T-helper 1 cell treated with Interleukin-12 subunit alpha and Interleukin-12 subunit beta and Interleukin-4 antibody, amounts not matched to agents 30 μg/mL and 1 μg/mL, for 36 hours (primary cell): ENCODE data around the gene ASXL3.

Experiments
- H3K27ac Mint-ChIP-seq: one replicate; pipeline ENCODE4 v1.8.0; 2021; ENCODE audit warnings: mild to moderate bottlenecking, mixed read lengths
- H3K27me3 Mint-ChIP-seq: one replicate; pipeline ENCODE4 v1.8.0; 2021; ENCODE audit warnings: low read depth, mixed read lengths
- H3K36me3 Mint-ChIP-seq: one replicate; pipeline ENCODE4 v1.8.0; 2021; ENCODE audit warnings: low read depth, mixed read lengths
- H3K4me1 Mint-ChIP-seq: one replicate; pipeline ENCODE4 v1.8.0; 2021; ENCODE audit warnings: low read depth, mixed read lengths
- H3K4me3 Mint-ChIP-seq: one replicate; pipeline ENCODE4 v1.8.0; 2021; ENCODE audit warnings: mild to moderate bottlenecking, moderate library complexity, mixed read lengths
- H3K9me3 Mint-ChIP-seq: one replicate; pipeline ENCODE4 v1.8.0; 2021; ENCODE audit warnings: mixed read lengths

Gene ASXL3

DNA sequence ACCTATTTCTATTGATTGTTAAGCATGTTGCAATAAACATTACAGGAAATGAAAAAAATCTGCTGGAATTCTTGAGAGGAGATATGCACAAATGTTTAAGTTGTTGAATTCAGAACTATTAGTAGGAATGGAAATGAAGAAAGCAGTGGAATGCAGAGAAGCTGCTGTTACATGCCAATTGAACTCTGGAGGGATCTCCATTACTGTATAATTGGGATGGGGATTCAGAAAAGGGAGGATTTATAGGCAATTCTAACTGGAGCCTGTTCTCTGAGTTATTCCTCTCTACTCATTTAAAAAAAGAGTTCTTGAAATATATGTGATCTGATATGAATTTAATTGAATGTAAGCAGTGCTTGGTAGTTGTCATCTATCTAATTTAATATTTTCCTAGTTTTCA is 2.6 kb upstream of the ASXL3 start:
- Mint-ChIP-seq H3K27me3 (peaks cover 18% of the 10 kb centered on the region), H3K36me3 (no peaks in the 10 kb centered on the region), H3K4me3 (no peak overlapping the region), H3K27ac (no peak overlapping the region), H3K4me1 (peaks cover 2% of the 10 kb centered on the region), H3K9me3 (no peaks in the 10 kb centered on the region)

DNA sequence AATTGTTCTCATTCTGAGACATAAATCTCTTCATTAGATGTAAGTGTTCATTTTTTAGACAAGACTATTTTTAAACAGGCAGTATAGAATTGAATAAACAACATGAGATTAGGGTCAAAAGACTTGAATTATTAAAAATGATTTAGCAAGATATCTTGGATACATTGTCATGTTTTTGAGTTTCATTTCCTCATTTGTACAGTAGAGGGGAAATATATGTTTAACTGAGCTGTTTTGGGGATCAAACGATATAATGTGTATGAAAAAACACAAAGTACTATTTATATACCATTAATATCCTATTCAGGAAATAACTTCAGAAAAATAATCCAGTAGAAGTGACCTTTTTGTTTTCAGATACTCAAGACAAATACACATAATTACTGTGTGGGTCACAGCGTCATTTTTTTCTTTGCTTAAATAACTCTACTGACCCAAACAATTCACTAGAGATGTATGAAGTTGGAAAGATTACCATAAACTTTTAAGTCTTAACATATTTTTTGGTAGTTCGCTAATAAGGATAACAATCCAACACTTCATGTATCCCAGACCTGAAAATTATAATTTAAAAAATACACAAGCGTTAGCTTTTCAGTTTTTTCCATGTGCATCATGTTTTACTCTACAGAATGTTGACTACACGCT is 896 bp upstream of the ASXL3 start:
- Mint-ChIP-seq H3K4me3 (peak overlapping the region; percentile 74), H3K27me3 (peaks cover 21% of the 10 kb centered on the region), H3K4me1 (peaks cover 2% of the 10 kb centered on the region), H3K9me3 (no peaks in the 10 kb centered on the region), H3K36me3 (no peaks in the 10 kb centered on the region), H3K27ac (no peak overlapping the region)

GRCh38 chr18:33578518-33579348 is 714 bp downstream of the ASXL3 start:
- Mint-ChIP-seq H3K9me3 (no peaks in the 10 kb centered on the region), H3K36me3 (no peaks in the 10 kb centered on the region), H3K4me3 (no peak overlapping the region), H3K4me1 (peaks cover 2% of the 10 kb centered on the region), H3K27ac (no peak overlapping the region), H3K27me3 (peaks cover 21% of the 10 kb centered on the region)

GRCh38 chr18:33579349-33580215 is 1.6 kb downstream of the ASXL3 start:
- Mint-ChIP-seq H3K27me3 (peaks cover 21% of the 10 kb centered on the region), H3K9me3 (no peaks in the 10 kb centered on the region), H3K27ac (no peak overlapping the region), H3K4me3 (no peak overlapping the region), H3K4me1 (peaks cover 2% of the 10 kb centered on the region), H3K36me3 (no peaks in the 10 kb centered on the region)

DNA sequence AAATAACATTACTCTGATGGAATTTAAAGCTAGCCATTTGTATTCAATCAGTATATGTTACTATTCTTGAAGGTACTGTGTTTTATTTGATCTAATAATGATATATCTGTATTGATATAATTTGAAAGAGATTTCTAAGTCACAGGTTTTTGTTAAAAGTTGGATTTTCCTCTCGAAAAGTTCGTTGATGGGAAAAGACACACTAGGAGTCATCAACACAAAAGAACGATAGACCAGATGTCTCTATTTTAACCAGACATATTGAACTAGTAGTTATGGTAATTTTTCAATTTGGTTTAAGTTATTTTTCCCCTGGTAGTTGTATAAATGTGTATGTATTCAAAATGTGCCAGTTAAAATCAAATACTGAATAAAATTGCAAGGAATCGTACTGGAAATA is 2.5 kb downstream of the ASXL3 start:
- peaks cover 2% of the 10 kb centered on the region for H3K4me1 Mint-ChIP-seq
- H3K9me3 Mint-ChIP-seq = no peaks in the 10 kb centered on the region
- H3K36me3 Mint-ChIP-seq = no peaks in the 10 kb centered on the region
- H3K27ac Mint-ChIP-seq = no peak overlapping the region
- peaks cover 17% of the 10 kb centered on the region for H3K27me3 Mint-ChIP-seq
- H3K4me3 Mint-ChIP-seq = no peak overlapping the region

GRCh38 chr18:33581856-33582255 is 3.8 kb downstream of the ASXL3 start:
- peaks cover 11% of the 10 kb centered on the region for H3K27me3 Mint-ChIP-seq
- H3K27ac Mint-ChIP-seq = no peak overlapping the region
- no peaks in the 10 kb centered on the region for H3K36me3 Mint-ChIP-seq
- H3K9me3 Mint-ChIP-seq = no peaks in the 10 kb centered on the region
- H3K4me3 Mint-ChIP-seq = no peak overlapping the region
- peaks cover 2% of the 10 kb centered on the region for H3K4me1 Mint-ChIP-seq

DNA sequence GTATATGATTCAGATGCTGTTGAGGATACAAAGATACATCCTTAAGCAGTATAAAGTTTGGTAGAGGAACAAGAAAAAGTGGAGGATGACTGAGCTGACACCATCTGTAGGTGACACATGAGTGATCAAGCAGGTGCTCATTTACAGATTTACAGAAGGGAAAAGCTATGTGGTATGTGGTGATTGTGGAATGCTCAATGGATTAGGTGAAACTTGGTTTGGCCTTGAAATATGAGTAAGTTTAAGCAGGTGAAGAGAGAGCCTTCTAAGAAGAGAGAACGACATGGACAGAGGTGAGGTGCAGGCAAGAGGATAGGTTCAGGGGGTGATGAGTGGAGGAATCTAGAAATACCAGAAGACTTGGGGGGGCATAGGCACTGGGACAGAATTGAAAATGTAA is 5.9 kb downstream of the ASXL3 start:
- Mint-ChIP-seq H3K9me3 (no peaks in the 10 kb centered on the region), H3K36me3 (no peaks in the 10 kb centered on the region), H3K27me3 (peaks cover 3% of the 10 kb centered on the region), H3K4me3 (no peak overlapping the region), H3K4me1 (no peaks in the 10 kb centered on the region), H3K27ac (no peak overlapping the region)

DNA sequence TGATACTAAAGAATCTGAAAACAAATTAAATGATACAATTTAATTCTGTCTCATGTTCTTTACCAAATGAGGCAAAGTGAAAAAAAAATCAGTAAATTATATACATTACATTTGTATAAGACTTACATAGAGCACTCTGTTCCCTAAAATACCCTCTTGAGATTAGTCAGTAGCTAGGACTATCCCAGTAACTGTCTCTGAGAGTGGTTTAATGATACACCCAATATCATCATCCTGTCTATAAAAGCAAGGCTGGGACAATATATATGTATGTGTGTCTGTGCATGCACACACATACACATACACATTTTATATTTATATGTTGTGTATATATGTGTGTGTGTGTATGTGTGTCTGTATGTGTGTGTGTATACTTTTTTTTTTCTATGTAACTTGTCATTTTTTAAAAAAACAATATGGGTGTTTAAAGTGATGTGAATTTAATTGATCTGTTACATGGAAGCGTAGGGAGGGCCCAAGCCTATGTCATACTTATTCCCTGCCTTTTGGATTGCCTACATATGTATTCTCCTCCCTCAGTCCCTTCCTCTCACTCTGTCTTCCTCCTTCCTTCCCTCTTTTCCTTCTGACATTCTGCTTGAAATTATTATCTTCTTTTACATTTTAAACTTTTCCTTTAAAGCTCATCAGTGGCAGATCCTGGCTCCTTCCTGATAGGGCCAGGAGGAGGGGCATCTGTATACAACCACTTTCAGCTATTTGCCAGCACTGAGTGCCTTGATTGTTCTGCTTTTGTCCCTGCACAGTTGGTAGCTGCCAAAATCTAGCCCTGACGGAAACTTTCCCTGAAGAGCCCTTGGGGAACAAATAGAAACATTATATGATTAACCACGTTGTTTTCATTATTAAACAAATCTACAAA is 6.8 kb downstream of the ASXL3 start:
- Mint-ChIP-seq H3K4me3 (no peak overlapping the region), H3K4me1 (no peaks in the 10 kb centered on the region), H3K27me3 (peaks cover 3% of the 10 kb centered on the region), H3K36me3 (no peaks in the 10 kb centered on the region), H3K27ac (no peak overlapping the region), H3K9me3 (no peaks in the 10 kb centered on the region)

GRCh38 chr18:33585431-33585775 is 7.4 kb downstream of the ASXL3 start:
- no peaks in the 10 kb centered on the region for H3K4me1 Mint-ChIP-seq
- peaks cover 3% of the 10 kb centered on the region for H3K27me3 Mint-ChIP-seq
- no peaks in the 10 kb centered on the region for H3K9me3 Mint-ChIP-seq
- no peaks in the 10 kb centered on the region for H3K36me3 Mint-ChIP-seq
- H3K4me3 Mint-ChIP-seq = no peak overlapping the region
- no peak overlapping the region for H3K27ac Mint-ChIP-seq

- Mint-ChIP-seq H3K4me1 (no peaks in the 10 kb centered on the region), H3K27me3 (no peaks in the 10 kb centered on the region), H3K4me3 (no peak overlapping the region), H3K9me3 (no peaks in the 10 kb centered on the region), H3K27ac (no peak overlapping the region), H3K36me3 (no peaks in the 10 kb centered on the region)
Measured at GRCh38 chr18:33588361-33588760, 10.3 kb downstream of the ASXL3 start.

DNA sequence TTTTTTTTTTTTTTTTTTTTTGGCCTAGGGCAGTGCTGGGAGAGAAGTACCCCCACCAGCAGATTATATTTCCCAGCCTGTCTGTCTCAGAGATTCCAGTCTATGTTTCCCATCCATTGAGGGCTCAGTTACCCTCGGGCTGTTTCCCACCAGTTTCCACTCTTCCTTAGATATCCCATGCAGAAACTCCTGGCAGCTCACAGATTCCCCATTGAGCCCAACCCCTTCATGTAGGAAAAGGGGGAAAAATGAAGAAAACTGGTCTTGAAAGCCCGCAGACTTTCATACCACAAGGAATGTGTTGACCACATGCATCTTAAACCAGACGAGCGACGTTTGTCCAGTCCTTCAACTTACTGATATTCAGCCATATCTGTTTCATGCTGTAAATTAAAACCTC is 15.2 kb downstream of the ASXL3 start:
- H3K36me3 Mint-ChIP-seq = no peaks in the 10 kb centered on the region
- no peak overlapping the region for H3K27ac Mint-ChIP-seq
- no peaks in the 10 kb centered on the region for H3K4me1 Mint-ChIP-seq
- no peaks in the 10 kb centered on the region for H3K27me3 Mint-ChIP-seq
- no peak overlapping the region for H3K4me3 Mint-ChIP-seq
- no peaks in the 10 kb centered on the region for H3K9me3 Mint-ChIP-seq

GRCh38 chr18:33594799-33595198 is 16.8 kb downstream of the ASXL3 start:
- Mint-ChIP-seq H3K4me3 (no peak overlapping the region), H3K9me3 (no peaks in the 10 kb centered on the region), H3K36me3 (no peaks in the 10 kb centered on the region), H3K27me3 (no peaks in the 10 kb centered on the region), H3K4me1 (no peaks in the 10 kb centered on the region), H3K27ac (no peak overlapping the region)

- H3K27me3 Mint-ChIP-seq = no peaks in the 10 kb centered on the region
- H3K36me3 Mint-ChIP-seq = no peaks in the 10 kb centered on the region
- no peak overlapping the region for H3K27ac Mint-ChIP-seq
- no peak overlapping the region for H3K4me3 Mint-ChIP-seq
- H3K9me3 Mint-ChIP-seq = no peaks in the 10 kb centered on the region
- no peaks in the 10 kb centered on the region for H3K4me1 Mint-ChIP-seq
Measured at GRCh38 chr18:33596178-33596854, 18.3 kb downstream of the ASXL3 start.

GRCh38 chr18:33600846-33601245 is 22.8 kb downstream of the ASXL3 start:
- no peaks in the 10 kb centered on the region for H3K9me3 Mint-ChIP-seq
- H3K4me1 Mint-ChIP-seq = no peaks in the 10 kb centered on the region

More at GRCh38 chr18:33600846-33601245, 22.8 kb downstream of the ASXL3 start:
- no peaks in the 10 kb centered on the region for H3K27me3 Mint-ChIP-seq
- H3K36me3 Mint-ChIP-seq = no peaks in the 10 kb centered on the region
- no peak overlapping the region for H3K27ac Mint-ChIP-seq
- no peak overlapping the region for H3K4me3 Mint-ChIP-seq
